H1 (cell line): ENCODE data around the gene OLFM1. TPM values are rescaled to one million over a fixed set of nuclear protein-coding genes. Genes with fewer than 3 reads are reported as not detected.

Source experiments
- ASH2L ChIP-seq: fragments of 200-600, 300-600 bp; sonication (generic); IDR thresholded peaks from one replicate; pipeline ENCODE4 v1.7.1; 2017; ENCODE audit warnings: low read length
- BACH1 ChIP-seq: IDR thresholded peaks from 2 replicates; pipeline ENCODE4 v1.6.1; 2012; ENCODE audit warnings: low read length, improper control_type of control experiment
- CEBPB ChIP-seq: IDR thresholded peaks from 2 replicates; pipeline ENCODE4 v1.6.1; 2012; ENCODE audit warnings: low read depth, low read length
- CHD2 ChIP-seq: IDR thresholded peaks from 2 replicates; pipeline ENCODE4 v1.6.1; 2012; ENCODE audit warnings: low read length, improper control_type of control experiment
- EZH2 ChIP-seq: fragments of 200-600 bp; sonication (generic); IDR thresholded peaks from 2 replicates; pipeline ENCODE4 v1.7.1; 2012; ENCODE audit warnings: low read depth, mild to moderate bottlenecking, moderate library complexity, low read length, inconsistent platforms; ENCODE audit not compliant: severe bottlenecking
- GTF2F1 ChIP-seq: IDR thresholded peaks from 2 replicates; pipeline ENCODE4 v1.6.1; 2012; ENCODE audit warnings: low read depth, low read length, improper control_type of control experiment, borderline replicate concordance
- KDM4A ChIP-seq: IDR thresholded peaks from one replicate; pipeline ENCODE4 v1.7.1; 2012; ENCODE audit warnings: low read depth, mild to moderate bottlenecking, moderate library complexity, low read length, inconsistent platforms; ENCODE audit not compliant: severe bottlenecking
- KDM5A ChIP-seq: fragments of 200-600 bp; IDR thresholded peaks from 2 replicates; pipeline ENCODE4 v1.7.1; 2012; ENCODE audit warnings: mild to moderate bottlenecking, low read length, inconsistent platforms, mixed read lengths
- RAD21 ChIP-seq, 2 experiments: IDR thresholded peaks in 1 of 2; conservative IDR thresholded peaks in 1 of 2; 2 replicates each; pipeline ENCODE4 v1.6.1; 2011; ENCODE audit warnings: low read depth in 2 of 2, low read length in 2 of 2, improper control_type of control experiment in 1 of 2, inconsistent platforms in 1 of 2, mild to moderate bottlenecking in 1 of 2, moderate library complexity in 1 of 2
- SRF ChIP-seq: IDR thresholded peaks from 2 replicates; pipeline ENCODE4 v1.6.1; 2011; ENCODE audit warnings: mild to moderate bottlenecking, low read depth, low read length, moderate library complexity
- TAF1 ChIP-seq: IDR thresholded peaks from 2 replicates; pipeline ENCODE4 v1.6.1; 2011; ENCODE audit warnings: mild to moderate bottlenecking, low read depth, low read length
- polyA plus RNA-seq, 7 experiments: library from polyadenylated mRNA; depleted of rRNA in 3 of 7; stranded (reverse) in 5 of 7; unstranded in 2 of 7; fragments of >200 nt in 5 of 7; fragments of 200-250 nt in 2 of 7; gene quantifications; 1 replicate in 5 of 7; 2 replicates in 1 of 7; 4 replicates in 1 of 7; pipeline versions ENCODE4 v1.2.1 to v1.2.3, GENCODE V29; 2011 to 2013; ENCODE audit warnings: missing spikeins in 2 of 7, mixed read lengths in 2 of 7
- total RNA-seq: library from RNA; stranded (reverse); fragmentation: NEBNext Ultra II Directional; extraction: Animal tissue kit (Norgen Biotek cat#: 25700); gene quantifications from 2 replicates; pipeline ENCODE4 v1.2.1, GENCODE V29; 2021
- TF ChIP-seq, protein P1 (sequence below): fragments of 300-600 bp; sonication (generic); IDR thresholded peaks from 2 replicates; pipeline ENCODE4 v1.7.1; 2012; ENCODE audit warnings: low read length, moderate library complexity, mild to moderate bottlenecking, inconsistent platforms; ENCODE audit not compliant: insufficient replicate concordance

The OLFM1 gene
- total and polyA plus RNA-seq, 2 of the 8 experiments (the other 6 are each of a cell fraction or from before 2014, with no cell fraction given): 53.0 to 53.4 TPM

DNA sequence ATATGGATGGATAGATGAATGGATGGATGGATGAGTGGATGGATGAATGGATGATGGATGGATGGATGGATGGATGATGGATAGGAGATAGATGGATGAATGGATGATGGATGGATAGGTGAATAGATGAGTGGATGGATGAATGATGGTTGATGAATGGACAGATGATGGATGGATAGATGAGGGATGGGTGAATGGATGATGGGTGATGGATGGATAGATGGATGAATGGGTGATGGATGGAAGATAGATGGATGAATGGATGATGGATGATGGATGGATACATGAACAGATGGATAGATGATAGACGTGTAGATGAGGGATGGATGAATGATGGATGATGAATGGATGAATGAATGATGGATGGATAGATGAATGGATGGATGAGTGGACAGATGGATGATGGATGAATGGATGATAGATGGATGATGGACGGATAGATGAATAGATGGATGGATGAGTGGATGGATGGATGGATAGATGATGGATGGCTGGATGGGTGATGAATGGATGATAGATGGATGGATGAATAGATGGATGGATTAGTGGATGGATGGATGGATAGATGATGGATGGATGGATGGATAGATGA is 53.8 kb downstream of the OLFM1 start (continued):
- TF ChIP-seq, protein P1, sequence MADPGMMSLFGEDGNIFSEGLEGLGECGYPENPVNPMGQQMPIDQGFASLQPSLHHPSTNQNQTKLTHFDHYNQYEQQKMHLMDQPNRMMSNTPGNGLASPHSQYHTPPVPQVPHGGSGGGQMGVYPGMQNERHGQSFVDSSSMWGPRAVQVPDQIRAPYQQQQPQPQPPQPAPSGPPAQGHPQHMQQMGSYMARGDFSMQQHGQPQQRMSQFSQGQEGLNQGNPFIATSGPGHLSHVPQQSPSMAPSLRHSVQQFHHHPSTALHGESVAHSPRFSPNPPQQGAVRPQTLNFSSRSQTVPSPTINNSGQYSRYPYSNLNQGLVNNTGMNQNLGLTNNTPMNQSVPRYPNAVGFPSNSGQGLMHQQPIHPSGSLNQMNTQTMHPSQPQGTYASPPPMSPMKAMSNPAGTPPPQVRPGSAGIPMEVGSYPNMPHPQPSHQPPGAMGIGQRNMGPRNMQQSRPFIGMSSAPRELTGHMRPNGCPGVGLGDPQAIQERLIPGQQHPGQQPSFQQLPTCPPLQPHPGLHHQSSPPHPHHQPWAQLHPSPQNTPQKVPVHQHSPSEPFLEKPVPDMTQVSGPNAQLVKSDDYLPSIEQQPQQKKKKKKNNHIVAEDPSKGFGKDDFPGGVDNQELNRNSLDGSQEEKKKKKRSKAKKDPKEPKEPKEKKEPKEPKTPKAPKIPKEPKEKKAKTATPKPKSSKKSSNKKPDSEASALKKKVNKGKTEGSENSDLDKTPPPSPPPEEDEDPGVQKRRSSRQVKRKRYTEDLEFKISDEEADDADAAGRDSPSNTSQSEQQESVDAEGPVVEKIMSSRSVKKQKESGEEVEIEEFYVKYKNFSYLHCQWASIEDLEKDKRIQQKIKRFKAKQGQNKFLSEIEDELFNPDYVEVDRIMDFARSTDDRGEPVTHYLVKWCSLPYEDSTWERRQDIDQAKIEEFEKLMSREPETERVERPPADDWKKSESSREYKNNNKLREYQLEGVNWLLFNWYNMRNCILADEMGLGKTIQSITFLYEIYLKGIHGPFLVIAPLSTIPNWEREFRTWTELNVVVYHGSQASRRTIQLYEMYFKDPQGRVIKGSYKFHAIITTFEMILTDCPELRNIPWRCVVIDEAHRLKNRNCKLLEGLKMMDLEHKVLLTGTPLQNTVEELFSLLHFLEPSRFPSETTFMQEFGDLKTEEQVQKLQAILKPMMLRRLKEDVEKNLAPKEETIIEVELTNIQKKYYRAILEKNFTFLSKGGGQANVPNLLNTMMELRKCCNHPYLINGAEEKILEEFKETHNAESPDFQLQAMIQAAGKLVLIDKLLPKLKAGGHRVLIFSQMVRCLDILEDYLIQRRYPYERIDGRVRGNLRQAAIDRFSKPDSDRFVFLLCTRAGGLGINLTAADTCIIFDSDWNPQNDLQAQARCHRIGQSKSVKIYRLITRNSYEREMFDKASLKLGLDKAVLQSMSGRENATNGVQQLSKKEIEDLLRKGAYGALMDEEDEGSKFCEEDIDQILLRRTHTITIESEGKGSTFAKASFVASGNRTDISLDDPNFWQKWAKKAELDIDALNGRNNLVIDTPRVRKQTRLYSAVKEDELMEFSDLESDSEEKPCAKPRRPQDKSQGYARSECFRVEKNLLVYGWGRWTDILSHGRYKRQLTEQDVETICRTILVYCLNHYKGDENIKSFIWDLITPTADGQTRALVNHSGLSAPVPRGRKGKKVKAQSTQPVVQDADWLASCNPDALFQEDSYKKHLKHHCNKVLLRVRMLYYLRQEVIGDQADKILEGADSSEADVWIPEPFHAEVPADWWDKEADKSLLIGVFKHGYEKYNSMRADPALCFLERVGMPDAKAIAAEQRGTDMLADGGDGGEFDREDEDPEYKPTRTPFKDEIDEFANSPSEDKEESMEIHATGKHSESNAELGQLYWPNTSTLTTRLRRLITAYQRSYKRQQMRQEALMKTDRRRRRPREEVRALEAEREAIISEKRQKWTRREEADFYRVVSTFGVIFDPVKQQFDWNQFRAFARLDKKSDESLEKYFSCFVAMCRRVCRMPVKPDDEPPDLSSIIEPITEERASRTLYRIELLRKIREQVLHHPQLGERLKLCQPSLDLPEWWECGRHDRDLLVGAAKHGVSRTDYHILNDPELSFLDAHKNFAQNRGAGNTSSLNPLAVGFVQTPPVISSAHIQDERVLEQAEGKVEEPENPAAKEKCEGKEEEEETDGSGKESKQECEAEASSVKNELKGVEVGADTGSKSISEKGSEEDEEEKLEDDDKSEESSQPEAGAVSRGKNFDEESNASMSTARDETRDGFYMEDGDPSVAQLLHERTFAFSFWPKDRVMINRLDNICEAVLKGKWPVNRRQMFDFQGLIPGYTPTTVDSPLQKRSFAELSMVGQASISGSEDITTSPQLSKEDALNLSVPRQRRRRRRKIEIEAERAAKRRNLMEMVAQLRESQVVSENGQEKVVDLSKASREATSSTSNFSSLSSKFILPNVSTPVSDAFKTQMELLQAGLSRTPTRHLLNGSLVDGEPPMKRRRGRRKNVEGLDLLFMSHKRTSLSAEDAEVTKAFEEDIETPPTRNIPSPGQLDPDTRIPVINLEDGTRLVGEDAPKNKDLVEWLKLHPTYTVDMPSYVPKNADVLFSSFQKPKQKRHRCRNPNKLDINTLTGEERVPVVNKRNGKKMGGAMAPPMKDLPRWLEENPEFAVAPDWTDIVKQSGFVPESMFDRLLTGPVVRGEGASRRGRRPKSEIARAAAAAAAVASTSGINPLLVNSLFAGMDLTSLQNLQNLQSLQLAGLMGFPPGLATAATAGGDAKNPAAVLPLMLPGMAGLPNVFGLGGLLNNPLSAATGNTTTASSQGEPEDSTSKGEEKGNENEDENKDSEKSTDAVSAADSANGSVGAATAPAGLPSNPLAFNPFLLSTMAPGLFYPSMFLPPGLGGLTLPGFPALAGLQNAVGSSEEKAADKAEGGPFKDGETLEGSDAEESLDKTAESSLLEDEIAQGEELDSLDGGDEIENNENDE: no peak
- no peak for TF ChIP-seq EZH2
- no peak for TF ChIP-seq BACH1
- TF ChIP-seq RAD21 (IDR thresholded peaks at IDR 0.05 in 1 of 2, conservative IDR thresholded peaks at IDR 0.05 in 1 of 2; ENCODE audit: low read depth in 2 of 2, low read length in 2 of 2): no peak
- no peak for TF ChIP-seq GTF2F1
- TF ChIP-seq CHD2: no peak
- TF ChIP-seq SRF: no peak
- no peak for TF ChIP-seq CEBPB
- TF ChIP-seq ASH2L: no peak
- no peak for TF ChIP-seq KDM5A
- no peak for TF ChIP-seq TAF1
- TF ChIP-seq KDM4A: no peak
